ENCODE results near the gene TAAR8. TPM values are rescaled to one million over a fixed set of nuclear protein-coding genes. Genes with fewer than 3 reads are reported as not detected.

Gene TAAR8
- total and polyA plus RNA-seq, 2 donors (not counting 1 experiment from before 2014, with no cell fraction given), result not detected

- peaks cover 15% of the 10 kb centered on the region for H3K27me3 Mint-ChIP-seq
- Histone ChIP-seq H3K9ac (ENCODE audit: low read length) (no peak within 1 kb of the TSS), H3K4me2 (replicated peaks; ENCODE audit: low read depth, low read length, poor library complexity, severe bottlenecking) (no peak within 1 kb of the TSS), H4K20me1 (ENCODE audit: control insufficient read depth, insufficient read depth, low read length, poor library complexity, severe bottlenecking) (no peaks in the 10 kb centered on the region), H3K27ac (ENCODE audit: low read length in 2 of 2) (no peak within 1 kb of the TSS), H3K4me3 (ENCODE audit: control extremely low read depth in 1 of 5, extremely low read depth in 1 of 5, insufficient read depth in 1 of 5, low read depth in 2 of 5, low read length in 4 of 5) (no peak within 1 kb of the TSS), H3K79me2 (ENCODE audit: control insufficient read depth, insufficient read depth, low read length) (no peaks in the 10 kb centered on the region), H3K4me1 (ENCODE audit: control insufficient read depth in 2 of 2, insufficient read depth in 2 of 2, low read length in 2 of 2) (no peaks in the 10 kb centered on the region), H2AFZ (ENCODE audit: insufficient read depth, low read depth, low read length, poor library complexity, severe bottlenecking) (no peak within 1 kb of the TSS), H3K9me3 (ENCODE audit: control extremely low read depth in 1 of 3, control insufficient read depth in 2 of 3, insufficient read depth in 1 of 3, low read length in 2 of 3) (no peaks in the 10 kb centered on the region), H3K27me3 (replicated peaks in 1 of 4; ENCODE audit: control extremely low read depth in 1 of 4, control insufficient read depth in 3 of 4, insufficient read depth in 4 of 4, low read length in 3 of 4) (peaks cover 0 to 3% (median 0%) of the 10 kb centered on the region in 4 experiments), H3K36me3 (replicated peaks in 1 of 2; ENCODE audit: control extremely low read depth in 1 of 2, control insufficient read depth in 1 of 2, extremely low read depth in 1 of 2, insufficient read depth in 2 of 2, low read length in 1 of 2) (no peaks in the 10 kb centered on the region)
- TF ChIP-seq EZH2 (IDR thresholded peaks at IDR 0.05; ENCODE audit: borderline replicate concordance, insufficient read depth, low read depth, low read length, poor library complexity, severe bottlenecking), result no peak
- TF ChIP-seq, protein P1, sequence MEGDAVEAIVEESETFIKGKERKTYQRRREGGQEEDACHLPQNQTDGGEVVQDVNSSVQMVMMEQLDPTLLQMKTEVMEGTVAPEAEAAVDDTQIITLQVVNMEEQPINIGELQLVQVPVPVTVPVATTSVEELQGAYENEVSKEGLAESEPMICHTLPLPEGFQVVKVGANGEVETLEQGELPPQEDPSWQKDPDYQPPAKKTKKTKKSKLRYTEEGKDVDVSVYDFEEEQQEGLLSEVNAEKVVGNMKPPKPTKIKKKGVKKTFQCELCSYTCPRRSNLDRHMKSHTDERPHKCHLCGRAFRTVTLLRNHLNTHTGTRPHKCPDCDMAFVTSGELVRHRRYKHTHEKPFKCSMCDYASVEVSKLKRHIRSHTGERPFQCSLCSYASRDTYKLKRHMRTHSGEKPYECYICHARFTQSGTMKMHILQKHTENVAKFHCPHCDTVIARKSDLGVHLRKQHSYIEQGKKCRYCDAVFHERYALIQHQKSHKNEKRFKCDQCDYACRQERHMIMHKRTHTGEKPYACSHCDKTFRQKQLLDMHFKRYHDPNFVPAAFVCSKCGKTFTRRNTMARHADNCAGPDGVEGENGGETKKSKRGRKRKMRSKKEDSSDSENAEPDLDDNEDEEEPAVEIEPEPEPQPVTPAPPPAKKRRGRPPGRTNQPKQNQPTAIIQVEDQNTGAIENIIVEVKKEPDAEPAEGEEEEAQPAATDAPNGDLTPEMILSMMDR (IDR thresholded peaks at IDR 0.05), result no peak
- POLR2A ChIA-PET, result no interaction called here
- no peaks in the 10 kb centered on the region for H3K9me3 Mint-ChIP-seq (ENCODE audit: insufficient read depth)
- no peak for DNase-seq
- CTCF ChIA-PET, result no interaction called here
- intact Hi-C loops (cut with micrococcal nuclease), result no loop called here
- no peak for ATAC-seq (ENCODE audit: low read depth)
- H3K4me3 Mint-ChIP-seq, result no peak within 1 kb of the TSS
- H3K27ac Mint-ChIP-seq, result no peak within 1 kb of the TSS
- H3K4me1 Mint-ChIP-seq, result peaks cover 2% of the 10 kb centered on the region
- WGBS (ENCODE audit: insufficient coverage), result 86% methylated on average over 2 of the region's 5 CpGs
Observed at GRCh38 chr6:132589454-132589853, 37.0 kb downstream of the TAAR8 start, which contains the start of gene TAAR5. TSS of gene TAAR5 (minus strand) at chr6:132589741. CDS start at chr6:132589686, 55 bp downstream.

- H3K4me3 ChIP-seq (ENCODE audit: control extremely low read depth in 1 of 5, extremely low read depth in 1 of 5, insufficient read depth in 1 of 5, low read depth in 2 of 5, low read length in 4 of 5), result no peak overlapping the region
- Mint-ChIP-seq H3K4me3 (no peak overlapping the region), H3K27ac (no peak overlapping the region), H3K9me3 (ENCODE audit: insufficient read depth) (no peaks in the 10 kb centered on the region), H3K27me3 (peaks cover 12% of the 10 kb centered on the region), H3K4me1 (peaks cover 2% of the 10 kb centered on the region)
- intact Hi-C loops (cut with micrococcal nuclease), result no loop called here
- no peaks in the 10 kb centered on the region for H4K20me1 ChIP-seq (ENCODE audit: control insufficient read depth, insufficient read depth, low read length, poor library complexity, severe bottlenecking)
- no peak overlapping the region for H2AFZ ChIP-seq (ENCODE audit: insufficient read depth, low read depth, low read length, poor library complexity, severe bottlenecking)
- ChIA-PET CTCF (no interaction called here), POLR2A (no interaction called here)
- H3K9me3 ChIP-seq (ENCODE audit: control extremely low read depth in 1 of 3, control insufficient read depth in 2 of 3, insufficient read depth in 1 of 3, low read length in 2 of 3), result no peaks in the 10 kb centered on the region
- H3K79me2 ChIP-seq (ENCODE audit: control insufficient read depth, insufficient read depth, low read length), result no peaks in the 10 kb centered on the region
- H3K27me3 ChIP-seq (replicated peaks in 1 of 4; ENCODE audit: control extremely low read depth in 1 of 4, control insufficient read depth in 3 of 4, insufficient read depth in 4 of 4, low read length in 3 of 4), result peaks cover 0 to 3% (median 0%) of the 10 kb centered on the region in 4 experiments
- no peak overlapping the region for H3K9ac ChIP-seq (ENCODE audit: low read length)
- H3K27ac ChIP-seq (ENCODE audit: low read length in 2 of 2), result no peak overlapping the region
- H3K4me1 ChIP-seq (ENCODE audit: control insufficient read depth in 2 of 2, insufficient read depth in 2 of 2, low read length in 2 of 2), result no peaks in the 10 kb centered on the region
- TF ChIP-seq, protein P1 (IDR thresholded peaks at IDR 0.05), result no peak
- no peak for TF ChIP-seq EZH2 (IDR thresholded peaks at IDR 0.05; ENCODE audit: borderline replicate concordance, insufficient read depth, low read depth, low read length, poor library complexity, severe bottlenecking)
- DNase-seq (no peak), ATAC-seq (ENCODE audit: low read depth) (no peak)
- no peak overlapping the region for H3K4me2 ChIP-seq (replicated peaks; ENCODE audit: low read depth, low read length, poor library complexity, severe bottlenecking)
- no CpG with 5 or more reads among the region's 1 CpG for WGBS (ENCODE audit: insufficient coverage)
- no peaks in the 10 kb centered on the region for H3K36me3 ChIP-seq (replicated peaks in 1 of 2; ENCODE audit: control extremely low read depth in 1 of 2, control insufficient read depth in 1 of 2, extremely low read depth in 1 of 2, insufficient read depth in 2 of 2, low read length in 1 of 2)
Observed at GRCh38 chr6:132590362-132590761, 37.9 kb downstream of the TAAR8 start.

Data from B cell (primary cell).